Activated CD4-positive, alpha-beta T cell treated with anti-CD3 and anti-CD28 coated beads for 48 hours (primary cell): ENCODE data around the gene NOB1.
"Not testable (repeated sequence)": the region's sequence is repeated elsewhere in the genome, so short reads cannot be mapped to it uniquely, and the experiment has no call there.

ENCODE experiments used
- DNase-seq: peaks from one replicate; pipeline ENCODE4 v3.0.0-alpha.2; 2020

The NOB1 gene

GRCh38 chr16:69754469-69755310 lies at the start of gene NOB1:
Gene NOB1 (minus strand): TSS chr16:69754926. CDS start chr16:69754910, 16 bp downstream.
- DNase-seq = peak; percentile 97

GRCh38 chr16:69804297-69804696 lies 49.6 kb upstream of the NOB1 start:
- DNase-seq = no peak

- no peak for DNase-seq
Measured at GRCh38 chr16:69799611-69800031, 44.9 kb upstream of the NOB1 start.

- no peak for DNase-seq
Measured at GRCh38 chr16:69798466-69798865, 43.7 kb upstream of the NOB1 start.

GRCh38 chr16:69796285-69797118 lies 41.8 kb upstream of the NOB1 start:
- peak; percentile 13 for DNase-seq

GRCh38 chr16:69794486-69794885 lies 39.8 kb upstream of the NOB1 start:
- no peak for DNase-seq

- DNase-seq = no peak
Measured at GRCh38 chr16:69793526-69793925, 38.8 kb upstream of the NOB1 start.

- DNase-seq = not testable (repeated sequence)
Measured at GRCh38 chr16:69791391-69791847, 36.7 kb upstream of the NOB1 start.

- DNase-seq = no peak
Measured at GRCh38 chr16:69787883-69788282, 33.2 kb upstream of the NOB1 start.

- DNase-seq = no peak
Measured at GRCh38 chr16:69784586-69784985, 29.9 kb upstream of the NOB1 start.

GRCh38 chr16:69781118-69781517 lies 26.4 kb upstream of the NOB1 start:
- no peak for DNase-seq

- no peak for DNase-seq
Measured at GRCh38 chr16:69779724-69780123, 25.0 kb upstream of the NOB1 start.

GRCh38 chr16:69775563-69775962 lies 20.8 kb upstream of the NOB1 start:
- DNase-seq = no peak

GRCh38 chr16:69773260-69773947 lies 18.7 kb upstream of the NOB1 start:
- no peak for DNase-seq

GRCh38 chr16:69771651-69771967 lies 16.9 kb upstream of the NOB1 start:
- no peak for DNase-seq

- DNase-seq = no peak
Measured at GRCh38 chr16:69769404-69769803, 14.7 kb upstream of the NOB1 start.

- DNase-seq = no peak
Measured at GRCh38 chr16:69768666-69769065, 13.9 kb upstream of the NOB1 start.

GRCh38 chr16:69767459-69768229 lies 12.9 kb upstream of the NOB1 start:
- peak; percentile 8 for DNase-seq

GRCh38 chr16:69763599-69763942 lies 8.8 kb upstream of the NOB1 start:
- DNase-seq = no peak

GRCh38 chr16:69762814-69763598 lies 8.3 kb upstream of the NOB1 start:
- DNase-seq = no peak

GRCh38 chr16:69761983-69762813 lies 7.5 kb upstream of the NOB1 start, which contains the start of gene WWP2:
Gene WWP2 (plus strand): TSS chr16:69762332. CDS start chr16:69787011, 24,679 bp downstream.
- DNase-seq = peak; percentile 81
